GM10248 (cell line): ENCODE measurements around the gene MIA2.

Experiments
- CTCF ChIA-PET: fragments of 300-600 bp; sonication (Branson Sonifier 250); formaldehyde crosslinking; extraction: SDS; loops from one replicate; lab custom pipeline; 2021; ENCODE audit warnings: antibody characterized with exemption; lab: Yijun Ruan, JAX
- POLR2A ChIA-PET: fragments of 350-650 bp; sonication (Branson Sonifier 250); formaldehyde crosslinking; extraction: SDS; loops from one replicate; lab custom pipeline; 2020; ENCODE audit warnings: antibody characterized with exemption; lab: Yijun Ruan, JAX
- DNase-seq: peaks from one replicate; pipeline ENCODE4 v3.0.0; 2012; ENCODE audit errors: extremely low spot score
- TF ChIP-seq, protein P1 (sequence below): IDR thresholded peaks from 2 replicates; pipeline ENCODE4 v1.5.1; 2012; ENCODE audit warnings: mild to moderate bottlenecking, low read depth; ENCODE audit errors: extremely low read depth, missing control alignments, control extremely low read depth

MIA2 gene

DNA sequence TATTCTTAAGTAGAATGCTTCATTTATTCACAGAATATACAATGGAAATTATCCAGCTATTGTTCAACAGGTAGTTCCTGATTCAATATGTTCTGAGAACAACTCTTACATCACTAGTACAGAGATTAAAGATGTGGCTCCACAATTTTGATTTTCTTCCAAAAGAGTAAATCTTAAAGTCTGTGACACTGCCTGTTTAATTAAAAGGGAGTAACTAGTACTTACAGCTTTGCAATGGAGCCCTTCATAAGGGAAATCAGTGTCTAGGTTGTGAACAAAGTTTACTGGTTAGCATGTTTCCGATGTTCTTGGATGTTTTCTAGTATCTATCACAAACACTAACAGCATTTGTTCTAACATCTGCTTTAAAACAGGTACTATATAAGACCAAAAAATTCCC, 30.8 kb downstream of the MIA2 start:
- TF ChIP-seq, protein P1, sequence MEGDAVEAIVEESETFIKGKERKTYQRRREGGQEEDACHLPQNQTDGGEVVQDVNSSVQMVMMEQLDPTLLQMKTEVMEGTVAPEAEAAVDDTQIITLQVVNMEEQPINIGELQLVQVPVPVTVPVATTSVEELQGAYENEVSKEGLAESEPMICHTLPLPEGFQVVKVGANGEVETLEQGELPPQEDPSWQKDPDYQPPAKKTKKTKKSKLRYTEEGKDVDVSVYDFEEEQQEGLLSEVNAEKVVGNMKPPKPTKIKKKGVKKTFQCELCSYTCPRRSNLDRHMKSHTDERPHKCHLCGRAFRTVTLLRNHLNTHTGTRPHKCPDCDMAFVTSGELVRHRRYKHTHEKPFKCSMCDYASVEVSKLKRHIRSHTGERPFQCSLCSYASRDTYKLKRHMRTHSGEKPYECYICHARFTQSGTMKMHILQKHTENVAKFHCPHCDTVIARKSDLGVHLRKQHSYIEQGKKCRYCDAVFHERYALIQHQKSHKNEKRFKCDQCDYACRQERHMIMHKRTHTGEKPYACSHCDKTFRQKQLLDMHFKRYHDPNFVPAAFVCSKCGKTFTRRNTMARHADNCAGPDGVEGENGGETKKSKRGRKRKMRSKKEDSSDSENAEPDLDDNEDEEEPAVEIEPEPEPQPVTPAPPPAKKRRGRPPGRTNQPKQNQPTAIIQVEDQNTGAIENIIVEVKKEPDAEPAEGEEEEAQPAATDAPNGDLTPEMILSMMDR = no peak
- CTCF ChIA-PET = interaction anchor here (1.3 kb wide), 1 partner anchor 94 kb away, joined by 3 read pairs; the partner anchor contains the start of gene TRAPPC6B
- DNase-seq = no peak
- POLR2A ChIA-PET = no interaction called here

DNA sequence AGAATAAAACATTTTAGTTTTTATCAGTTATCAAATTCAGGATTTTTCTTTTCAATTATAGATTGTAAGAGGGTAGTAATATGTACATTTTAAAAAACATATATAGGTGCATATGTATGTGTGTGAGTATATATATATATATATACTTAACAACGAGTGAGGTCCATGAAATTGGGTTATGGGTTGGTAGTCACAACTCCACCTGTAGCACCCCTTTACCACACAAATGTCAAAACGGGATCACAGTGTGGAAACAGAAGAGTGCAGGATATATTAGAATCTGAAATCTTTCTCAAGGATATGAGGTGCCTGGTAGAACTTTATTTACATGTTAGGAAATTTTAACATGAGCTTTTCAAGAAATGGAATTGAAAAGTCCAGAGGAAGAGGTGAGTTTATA, 31.3 kb downstream of the MIA2 start:
- DNase-seq = no peak
- POLR2A ChIA-PET = no interaction called here
- TF ChIP-seq, protein P1 = no peak
- CTCF ChIA-PET = interaction anchor here (1.3 kb wide), 1 partner anchor 95 kb away, joined by 3 read pairs; the partner anchor contains the start of gene TRAPPC6B

GRCh38 chr14:39265806-39266524, 32.2 kb downstream of the MIA2 start:
- TF ChIP-seq, protein P1 = no peak
- no peak for DNase-seq
- POLR2A ChIA-PET = no interaction called here
- CTCF ChIA-PET = interaction anchor here (1.3 to 1.9 kb wide), 3 partner anchors 34 to 101 kb away, joined by 3 to 5 read pairs (median 4); partner anchors contain the start of gene TRAPPC6B

GRCh38 chr14:39266525-39266870, 32.8 kb downstream of the MIA2 start:
- CTCF ChIA-PET = interaction anchor here (1.5 to 1.9 kb wide), 2 partner anchors 35 to 101 kb away, joined by 4 to 5 read pairs; no protein-coding TSS in a partner anchor
- TF ChIP-seq, protein P1 = no peak
- POLR2A ChIA-PET = no interaction called here
- DNase-seq = no peak

- CTCF ChIA-PET = interaction anchor here (1.2 to 1.9 kb wide), 5 partner anchors 16 to 181 kb away, joined by 3 to 5 read pairs (median 4); no protein-coding TSS in a partner anchor
- POLR2A ChIA-PET = no interaction called here
- TF ChIP-seq, protein P1 = no peak
- peak; percentile 84 for DNase-seq
These were observed 33.3 kb downstream of the MIA2 start for GRCh38 chr14:39266871-39267607.

GRCh38 chr14:39267608-39268005, 33.9 kb downstream of the MIA2 start:
- TF ChIP-seq, protein P1 = no peak
- ChIA-PET POLR2A (no interaction called here), CTCF (interaction anchor here (1.2 to 1.9 kb wide), 5 partner anchors 16 to 180 kb away, joined by 3 to 5 read pairs (median 4); no protein-coding TSS in a partner anchor)
- no peak for DNase-seq
